ENCODE results near the gene TRABD2A. TPM values are rescaled to one million over a fixed set of nuclear protein-coding genes. Genes with fewer than 3 reads are reported as not detected.

TRABD2A gene
- total RNA-seq, 5 donors from 2014 or later (not counting 1 experiment from before 2014, with no cell fraction given), result 77.3 to 219 (median 106) TPM

GRCh38 chr2:84841577-84841976 is 39.3 kb downstream of the TRABD2A start:
- H3K4me3 Mint-ChIP-seq, result peak overlapping the region; percentile 29 to 72 (median 71)

GRCh38 chr2:84840306-84840705 is 40.6 kb downstream of the TRABD2A start:
- H3K9me3 ChIP-seq, result peaks cover 2% of the 10 kb centered on the region
- ChIA-PET CTCF (interaction anchor here (1.3 to 1.7 kb wide), 2 partner anchors 57 to 85 kb away, joined by 3 read pairs; no protein-coding TSS in a partner anchor), POLR2A (no interaction called here)
- Mint-ChIP-seq H3K4me1 (peaks cover 87 to 93% (median 90%) of the 10 kb centered on the region in 3 donors), H3K27me3 (no peaks in the 10 kb centered on the region), H3K9me3 (peaks cover 4 to 17% (median 7%) of the 10 kb centered on the region in 3 donors), H3K27ac (peak overlapping the region; percentile 97 to 99), H3K4me3 (peak overlapping the region; percentile 69 to 72 (median 71)), H3K36me3 (peaks cover 55% of the 10 kb centered on the region)
- no peaks in the 10 kb centered on the region for H3K27me3 ChIP-seq (replicated peaks in 1 of 2; ENCODE audit: control insufficient read depth in 2 of 2, extremely low read depth in 1 of 2, insufficient read depth in 2 of 2, low read length in 1 of 2)
- peak overlapping the region in 1 of 2 donors; percentile 11 for H3K4me3 ChIP-seq (ENCODE audit: control insufficient read depth in 1 of 2, extremely low read depth in 1 of 2, low read length in 1 of 2)
- H3K27ac ChIP-seq (ENCODE audit: low read length), result peak overlapping the region; percentile 94
- ATAC-seq (replicated peaks in 1 of 4) (peak; percentile 28 to 45 (median 36)), DNase-seq (peak in 1 of 35 experiments; percentile 13)
- H3K36me3 ChIP-seq (ENCODE audit: control insufficient read depth in 2 of 2, extremely low read depth in 1 of 2, insufficient read depth in 1 of 2, low read length in 1 of 2), result peaks cover 0 to 39% of the 10 kb centered on the region in 2 donors
- WGBS (ENCODE audit: insufficient coverage), result 21% methylated on average over 2 of the region's 3 CpGs
- peaks cover 60 to 72% of the 10 kb centered on the region in 2 experiments for H3K4me1 ChIP-seq (ENCODE audit: control insufficient read depth in 1 of 2, extremely low read depth in 1 of 2, insufficient read depth in 2 of 2, low read length in 2 of 2)

More at GRCh38 chr2:84841577-84841976, 39.3 kb downstream of the TRABD2A start:
- Mint-ChIP-seq H3K4me1 (peaks cover 89 to 95% (median 93%) of the 10 kb centered on the region in 3 donors), H3K27ac (peak overlapping the region; percentile 97 to 99), H3K36me3 (peaks cover 43% of the 10 kb centered on the region), H3K9me3 (peaks cover 1 to 7% (median 1%) of the 10 kb centered on the region in 3 donors), H3K27me3 (no peaks in the 10 kb centered on the region)
- CTCF ChIA-PET, result interaction anchor here (0.6 to 1.7 kb wide), 6 partner anchors 23 to 84 kb away, joined by 3 to 4 read pairs (median 3); no protein-coding TSS in a partner anchor
- Histone ChIP-seq H3K4me3 (ENCODE audit: control insufficient read depth in 1 of 2, extremely low read depth in 1 of 2, low read length in 1 of 2) (no peak overlapping the region), H3K27me3 (replicated peaks in 1 of 2; ENCODE audit: control insufficient read depth in 2 of 2, extremely low read depth in 1 of 2, insufficient read depth in 2 of 2, low read length in 1 of 2) (no peaks in the 10 kb centered on the region), H3K27ac (ENCODE audit: low read length) (peak overlapping the region; percentile 94), H3K36me3 (ENCODE audit: control insufficient read depth in 2 of 2, extremely low read depth in 1 of 2, insufficient read depth in 1 of 2, low read length in 1 of 2) (peaks cover 0 to 34% of the 10 kb centered on the region in 2 donors), H3K4me1 (ENCODE audit: control insufficient read depth in 1 of 2, extremely low read depth in 1 of 2, insufficient read depth in 2 of 2, low read length in 2 of 2) (peaks cover 73 to 82% of the 10 kb centered on the region in 2 experiments), H3K9me3 (no peaks in the 10 kb centered on the region)
- WGBS (ENCODE audit: insufficient coverage), result 60% methylated on average over 2 of the region's 6 CpGs
- ATAC-seq (replicated peaks in 1 of 4), result peak; percentile 4 to 61 (median 14)
- POLR2A ChIA-PET, result interaction anchor here (0.6 to 1.4 kb wide), 10 partner anchors 16 to 416 kb away, joined by 3 to 8 read pairs (median 3); no protein-coding TSS in a partner anchor
- DNase-seq, result peak in 26 of 35 experiments; percentile 15 to 78 (median 51)

GRCh38 chr2:84839851-84840250 is 41.0 kb downstream of the TRABD2A start:
- CTCF ChIA-PET, result no interaction called here
- ATAC-seq (replicated peaks in 1 of 4), result peak in 1 of 4 experiments; percentile 24

GRCh38 chr2:84838434-84839145 is 42.3 kb downstream of the TRABD2A start:
- Histone ChIP-seq H3K4me3 (ENCODE audit: control insufficient read depth in 1 of 2, extremely low read depth in 1 of 2, low read length in 1 of 2) (no peak overlapping the region), H3K27ac (ENCODE audit: low read length) (peak overlapping the region; percentile 94), H3K9me3 (peaks cover 2% of the 10 kb centered on the region), H3K4me1 (ENCODE audit: control insufficient read depth in 1 of 2, extremely low read depth in 1 of 2, insufficient read depth in 2 of 2, low read length in 2 of 2) (peaks cover 50 to 62% of the 10 kb centered on the region in 2 experiments), H3K27me3 (replicated peaks in 1 of 2; ENCODE audit: control insufficient read depth in 2 of 2, extremely low read depth in 1 of 2, insufficient read depth in 2 of 2, low read length in 1 of 2) (no peaks in the 10 kb centered on the region), H3K36me3 (ENCODE audit: control insufficient read depth in 2 of 2, extremely low read depth in 1 of 2, insufficient read depth in 1 of 2, low read length in 1 of 2) (peaks cover 0 to 39% of the 10 kb centered on the region in 2 donors)
- Mint-ChIP-seq H3K9me3 (peaks cover 4 to 18% (median 7%) of the 10 kb centered on the region in 3 donors), H3K4me3 (peak overlapping the region in 1 of 3 donors; percentile 72), H3K27me3 (no peaks in the 10 kb centered on the region), H3K27ac (peak overlapping the region; percentile 97 to 99), H3K36me3 (peaks cover 58% of the 10 kb centered on the region), H3K4me1 (peaks cover 81 to 89% (median 81%) of the 10 kb centered on the region in 3 donors)
- ATAC-seq (replicated peaks in 1 of 4) (no peak), DNase-seq (peak in 1 of 35 experiments; percentile 10)
- POLR2A ChIA-PET, result interaction anchor here in 1 of 2 donors (0.7 to 1.1 kb wide), 2 partner anchors 9 to 10 kb away, joined by 3 to 6 read pairs; no protein-coding TSS in a partner anchor
- CTCF ChIA-PET, result interaction anchor here (0.6 to 1.2 kb wide), 4 partner anchors 25 to 777 kb away, joined by 3 to 6 read pairs (median 4); no protein-coding TSS in a partner anchor
- WGBS (ENCODE audit: insufficient coverage), result no CpG with 5 or more reads among the region's 2 CpGs

More at GRCh38 chr2:84839851-84840250, 41.0 kb downstream of the TRABD2A start:
- Histone ChIP-seq H3K36me3 (ENCODE audit: control insufficient read depth in 2 of 2, extremely low read depth in 1 of 2, insufficient read depth in 1 of 2, low read length in 1 of 2) (peaks cover 0 to 39% of the 10 kb centered on the region in 2 donors), H3K4me3 (ENCODE audit: control insufficient read depth in 1 of 2, extremely low read depth in 1 of 2, low read length in 1 of 2) (peak overlapping the region in 1 of 2 donors; percentile 11), H3K27me3 (replicated peaks in 1 of 2; ENCODE audit: control insufficient read depth in 2 of 2, extremely low read depth in 1 of 2, insufficient read depth in 2 of 2, low read length in 1 of 2) (no peaks in the 10 kb centered on the region), H3K27ac (ENCODE audit: low read length) (peak overlapping the region; percentile 94), H3K4me1 (ENCODE audit: control insufficient read depth in 1 of 2, extremely low read depth in 1 of 2, insufficient read depth in 2 of 2, low read length in 2 of 2) (peaks cover 56 to 68% of the 10 kb centered on the region in 2 experiments), H3K9me3 (peaks cover 2% of the 10 kb centered on the region)
- 70% methylated on average over 3 of the region's 4 CpGs for WGBS (ENCODE audit: insufficient coverage)
- H3K27me3 Mint-ChIP-seq, result no peaks in the 10 kb centered on the region
- peak in 1 of 35 experiments; percentile 13 for DNase-seq
- H3K36me3 Mint-ChIP-seq, result peaks cover 57% of the 10 kb centered on the region
- peaks cover 4 to 20% (median 7%) of the 10 kb centered on the region in 3 donors for H3K9me3 Mint-ChIP-seq
- H3K27ac Mint-ChIP-seq, result peak overlapping the region; percentile 97 to 99
- peaks cover 85 to 92% (median 89%) of the 10 kb centered on the region in 3 donors for H3K4me1 Mint-ChIP-seq
- H3K4me3 Mint-ChIP-seq, result peak overlapping the region; percentile 69 to 72 (median 71)
- POLR2A ChIA-PET, result interaction anchor here in 1 of 2 donors (0.6 kb wide), 1 partner anchor 16 kb away, joined by 4 read pairs; no protein-coding TSS in a partner anchor

GRCh38 chr2:84836215-84836614 is 44.7 kb downstream of the TRABD2A start:
- Histone ChIP-seq H3K9me3 (peaks cover 2% of the 10 kb centered on the region), H3K36me3 (ENCODE audit: control insufficient read depth in 2 of 2, extremely low read depth in 1 of 2, insufficient read depth in 1 of 2, low read length in 1 of 2) (peaks cover 0 to 38% of the 10 kb centered on the region in 2 donors), H3K27ac (ENCODE audit: low read length) (peak overlapping the region; percentile 16), H3K27me3 (replicated peaks in 1 of 2; ENCODE audit: control insufficient read depth in 2 of 2, extremely low read depth in 1 of 2, insufficient read depth in 2 of 2, low read length in 1 of 2) (no peaks in the 10 kb centered on the region), H3K4me1 (ENCODE audit: control insufficient read depth in 1 of 2, extremely low read depth in 1 of 2, insufficient read depth in 2 of 2, low read length in 2 of 2) (peaks cover 48 to 59% of the 10 kb centered on the region in 2 experiments), H3K4me3 (ENCODE audit: control insufficient read depth in 1 of 2, extremely low read depth in 1 of 2, low read length in 1 of 2) (no peak overlapping the region)
- CTCF ChIA-PET, result no interaction called here
- Mint-ChIP-seq H3K4me1 (peaks cover 59 to 77% (median 69%) of the 10 kb centered on the region in 3 donors), H3K9me3 (peaks cover 4 to 18% (median 7%) of the 10 kb centered on the region in 3 donors), H3K27ac (peak overlapping the region; percentile 73 to 87), H3K27me3 (no peaks in the 10 kb centered on the region), H3K36me3 (peaks cover 50% of the 10 kb centered on the region), H3K4me3 (peak overlapping the region in 1 of 3 donors; percentile 16)
- POLR2A ChIA-PET, result no interaction called here
- no CpG with 5 or more reads among the region's 2 CpGs for WGBS (ENCODE audit: insufficient coverage)
- DNase-seq (no peak), ATAC-seq (replicated peaks in 1 of 4) (no peak)

All from T-cell (primary cell).